Mammary epithelial cell (primary cell): ENCODE data around the gene HEATR5B.

Experiments used
- EZH2 ChIP-seq: IDR thresholded peaks from 2 replicates; pipeline ENCODE4 v1.6.1; 2012; ENCODE audit warnings: low read length, inconsistent platforms, borderline replicate concordance
- TF ChIP-seq, protein P1 (sequence below), 2 donors: IDR thresholded peaks in 1 of 2; conservative IDR thresholded peaks in 1 of 2; 2 replicates each; pipeline ENCODE4 v1.5.1; 2011 to 2012; ENCODE audit warnings: inconsistent platforms in 2 of 2, low read length in 2 of 2, mild to moderate bottlenecking in 2 of 2, control low read depth in 1 of 2, low read depth in 1 of 2; ENCODE audit not compliant: insufficient read depth in 1 of 2; ENCODE audit errors: extremely low read depth in 1 of 2

DNA sequence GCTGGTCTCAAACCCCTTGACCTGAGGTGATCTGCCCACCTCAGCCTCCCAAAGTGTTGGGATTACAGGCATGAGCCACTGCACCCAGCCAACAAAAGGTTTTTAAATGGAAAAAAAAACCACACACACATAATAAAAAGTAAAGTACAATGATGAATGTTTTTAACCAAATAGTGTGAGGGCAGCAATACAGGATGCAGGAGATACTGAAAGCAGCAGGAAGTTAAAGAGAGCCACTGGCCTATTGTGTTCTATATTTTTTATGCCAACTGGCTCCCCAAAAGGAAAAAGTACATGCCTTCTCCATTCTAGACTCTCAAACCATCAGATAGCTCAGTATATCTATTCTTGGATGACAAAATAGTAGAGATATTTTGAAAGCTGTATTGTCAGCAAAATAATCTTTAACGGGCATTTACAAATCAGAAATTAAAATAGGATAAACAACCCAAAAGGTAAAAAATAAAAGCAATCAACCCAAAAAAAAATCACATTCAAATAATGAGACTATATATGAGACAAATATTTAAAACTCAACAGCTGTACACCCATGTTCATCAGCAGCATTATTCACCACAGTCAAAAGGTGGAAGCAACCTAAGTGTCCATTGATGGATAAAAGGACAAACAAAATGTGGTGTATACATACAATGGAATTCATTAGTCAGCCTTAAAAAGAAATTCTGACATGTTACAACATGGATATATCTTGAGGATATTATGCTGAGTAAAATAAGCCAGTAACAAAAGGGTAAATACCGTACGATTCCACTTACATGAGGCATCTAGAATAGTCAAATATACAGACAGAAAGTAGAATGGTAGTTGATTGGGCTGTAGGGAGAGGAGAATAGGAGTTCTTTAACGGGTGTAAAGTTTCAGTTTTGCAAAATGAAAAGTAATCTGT lies 26.4 kb upstream of the HEATR5B start:
- TF ChIP-seq EZH2: no peak
- TF ChIP-seq, protein P1, sequence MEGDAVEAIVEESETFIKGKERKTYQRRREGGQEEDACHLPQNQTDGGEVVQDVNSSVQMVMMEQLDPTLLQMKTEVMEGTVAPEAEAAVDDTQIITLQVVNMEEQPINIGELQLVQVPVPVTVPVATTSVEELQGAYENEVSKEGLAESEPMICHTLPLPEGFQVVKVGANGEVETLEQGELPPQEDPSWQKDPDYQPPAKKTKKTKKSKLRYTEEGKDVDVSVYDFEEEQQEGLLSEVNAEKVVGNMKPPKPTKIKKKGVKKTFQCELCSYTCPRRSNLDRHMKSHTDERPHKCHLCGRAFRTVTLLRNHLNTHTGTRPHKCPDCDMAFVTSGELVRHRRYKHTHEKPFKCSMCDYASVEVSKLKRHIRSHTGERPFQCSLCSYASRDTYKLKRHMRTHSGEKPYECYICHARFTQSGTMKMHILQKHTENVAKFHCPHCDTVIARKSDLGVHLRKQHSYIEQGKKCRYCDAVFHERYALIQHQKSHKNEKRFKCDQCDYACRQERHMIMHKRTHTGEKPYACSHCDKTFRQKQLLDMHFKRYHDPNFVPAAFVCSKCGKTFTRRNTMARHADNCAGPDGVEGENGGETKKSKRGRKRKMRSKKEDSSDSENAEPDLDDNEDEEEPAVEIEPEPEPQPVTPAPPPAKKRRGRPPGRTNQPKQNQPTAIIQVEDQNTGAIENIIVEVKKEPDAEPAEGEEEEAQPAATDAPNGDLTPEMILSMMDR (conservative IDR thresholded peaks at IDR 0.05 in 1 of 2, IDR thresholded peaks at IDR 0.05 in 1 of 2; ENCODE audit: extremely low read depth in 1 of 2, insufficient read depth in 1 of 2, low read depth in 1 of 2, low read length in 2 of 2): no peak
